Globus pallidus (tissue), 1 donor: ENCODE measurements around the gene HERC3.
A peak's percentile ranks its signal among the peaks of the same experiment; 100 is the strongest.

Source experiments
- DNase-seq: peaks from one replicate; pipeline ENCODE4 v3.0.0-alpha.2; 2015; ENCODE audit warnings: low spot score

The HERC3 gene

DNA sequence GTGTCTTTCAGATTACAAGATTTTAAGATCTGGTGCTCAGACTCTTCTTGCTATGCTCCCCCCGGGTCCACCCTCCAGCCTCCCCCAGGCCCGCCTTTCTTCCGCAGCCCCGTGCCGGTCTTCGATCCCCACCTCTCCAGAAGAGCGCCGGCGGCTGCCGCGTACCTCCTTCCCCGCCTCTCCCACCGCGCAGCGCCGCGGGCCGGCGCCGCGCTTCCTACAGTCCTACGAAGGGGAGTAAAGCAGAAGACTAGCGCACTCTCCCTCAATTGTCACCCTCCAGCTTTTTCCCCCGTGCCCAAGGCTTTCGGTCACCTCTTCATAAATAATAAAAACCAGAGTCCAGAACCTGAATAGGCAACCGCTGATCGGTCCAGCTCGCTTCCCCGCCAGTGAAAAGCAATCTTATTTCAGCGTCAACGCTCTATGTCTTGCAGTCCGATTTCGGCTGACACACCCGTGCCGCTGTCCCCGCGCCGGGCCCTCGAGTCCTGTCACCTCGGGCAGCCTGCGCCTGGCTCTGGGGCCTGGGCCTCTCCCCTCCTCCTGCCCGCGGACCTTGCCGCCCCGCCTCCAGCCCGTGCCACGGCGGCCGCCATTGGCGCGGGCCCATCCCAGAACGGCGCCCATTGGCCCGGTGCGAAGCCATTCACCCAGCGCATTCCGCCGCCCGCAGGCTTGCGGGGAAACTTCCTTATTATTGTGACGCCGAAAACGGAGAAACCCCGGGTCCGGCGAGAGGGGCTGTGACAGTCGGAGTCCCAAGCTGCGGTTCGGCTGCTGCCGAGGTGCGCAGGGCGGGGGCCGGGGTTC, at the start of gene HERC3:
TSS of gene HERC3 (plus strand) at position 694 of the 813 bp plus-strand sequence. CDS start 13,344 bp downstream, outside the sequence.
- DNase-seq, result peak; percentile 91

DNA sequence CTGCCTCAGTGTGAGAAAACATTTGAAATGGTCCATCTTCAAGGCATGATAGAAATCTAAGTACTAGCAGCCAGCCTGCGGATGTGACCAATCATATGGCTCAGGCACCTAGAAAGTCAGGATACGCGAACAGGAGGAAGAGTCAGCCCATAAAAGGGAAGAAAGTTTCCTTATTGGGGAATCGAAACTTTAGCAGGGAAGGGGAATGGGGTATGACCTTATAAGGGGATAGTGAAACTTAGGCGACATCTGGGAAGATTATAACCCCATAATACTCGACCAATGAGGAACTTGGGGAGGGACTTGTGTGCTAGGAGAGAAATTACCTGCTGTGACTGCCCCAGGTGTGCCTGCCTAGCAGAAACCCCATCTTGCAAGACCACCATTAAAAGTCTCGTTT, 42.5 kb upstream of the HERC3 start:
- DNase-seq, result no peak

DNA sequence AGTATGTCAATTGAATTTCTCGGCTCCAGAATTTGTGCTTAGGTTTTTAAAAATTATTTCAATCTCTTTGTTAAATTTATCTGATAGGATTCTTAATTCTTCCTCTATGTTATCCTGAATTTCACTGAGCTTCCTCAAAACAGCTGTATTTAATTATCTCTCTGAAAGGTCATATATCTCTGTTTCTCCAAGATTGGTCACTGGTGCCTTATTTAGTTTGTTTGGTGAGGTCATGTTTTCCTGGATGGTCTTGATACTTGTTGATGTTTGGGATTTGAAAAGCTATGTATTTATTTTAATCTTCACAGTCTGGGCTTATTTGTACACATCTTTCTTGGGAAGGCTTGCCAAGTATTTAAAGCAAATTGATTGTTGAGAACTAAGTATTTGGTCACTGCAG, 24.7 kb upstream of the HERC3 start:
- no peak for DNase-seq

DNA sequence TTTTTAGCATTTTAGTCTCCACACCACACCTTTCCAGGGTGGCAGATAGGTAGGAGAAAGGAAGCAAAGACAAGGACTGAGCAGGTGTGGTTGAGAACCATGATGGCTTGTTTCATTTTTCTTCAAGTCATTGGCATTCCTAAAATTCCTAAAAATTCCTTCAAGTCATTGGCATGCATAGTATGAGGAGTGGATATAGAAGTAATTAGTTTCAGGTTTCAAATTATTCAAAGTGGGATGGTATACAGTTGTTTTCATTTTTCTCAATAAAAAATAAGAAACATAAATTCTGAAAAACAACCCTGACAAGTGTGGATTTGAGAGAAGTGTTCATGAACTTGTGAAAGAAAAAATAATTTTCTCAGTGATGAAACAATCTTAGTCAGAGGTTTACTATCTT, 22.3 kb upstream of the HERC3 start:
- DNase-seq, result no peak

DNA sequence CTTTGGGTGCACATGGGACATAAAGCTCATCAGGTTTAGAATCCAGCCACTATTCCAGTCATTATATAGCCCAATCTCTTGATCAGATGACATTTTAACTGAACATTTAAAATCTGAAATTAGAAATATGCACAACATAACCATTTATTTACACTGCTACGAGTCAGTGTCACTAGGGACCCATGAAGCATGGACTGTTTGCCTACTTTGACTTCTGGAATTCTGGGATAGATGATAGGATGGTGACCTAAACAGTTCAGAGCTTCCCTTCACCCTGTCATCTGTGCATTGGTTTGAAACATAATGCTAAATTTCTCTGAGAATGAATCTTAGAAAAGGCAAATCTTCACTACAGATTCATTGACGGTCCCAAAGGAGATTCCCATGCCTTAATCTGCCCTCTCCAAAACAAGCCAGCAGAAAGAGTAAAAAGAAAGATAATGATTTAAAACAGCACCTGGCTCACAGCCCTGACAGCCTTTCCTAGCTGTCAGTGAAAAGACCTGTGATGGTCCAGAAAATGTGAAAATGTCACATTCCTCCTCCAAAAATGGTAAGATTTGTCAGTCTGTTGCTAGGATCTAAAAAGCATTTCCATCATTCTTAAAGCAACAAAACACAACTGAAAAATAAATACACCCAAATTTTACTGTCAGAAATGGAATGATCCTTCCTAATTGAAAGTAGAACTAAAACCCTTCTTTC, 18.9 kb upstream of the HERC3 start:
- DNase-seq, result no peak

DNA sequence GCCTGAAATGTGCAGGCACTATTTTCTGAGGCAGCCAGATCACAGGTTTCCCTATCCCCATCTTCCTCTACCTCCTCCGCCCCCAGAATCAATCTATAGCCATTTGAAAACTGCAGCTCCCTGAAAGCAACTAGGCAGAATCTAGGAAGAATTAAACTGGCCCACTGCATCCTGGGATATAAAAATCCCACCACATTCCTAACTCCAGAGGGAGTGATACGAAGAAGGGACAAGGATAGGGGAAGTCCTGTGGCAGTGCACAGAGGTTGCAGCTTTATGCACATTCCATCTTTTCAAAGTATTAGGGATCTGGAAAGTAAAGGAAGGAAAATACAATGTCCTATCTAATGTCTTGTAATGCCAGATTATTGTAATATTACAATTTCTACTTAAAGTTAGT, 18.3 kb upstream of the HERC3 start:
- DNase-seq, result no peak

DNA sequence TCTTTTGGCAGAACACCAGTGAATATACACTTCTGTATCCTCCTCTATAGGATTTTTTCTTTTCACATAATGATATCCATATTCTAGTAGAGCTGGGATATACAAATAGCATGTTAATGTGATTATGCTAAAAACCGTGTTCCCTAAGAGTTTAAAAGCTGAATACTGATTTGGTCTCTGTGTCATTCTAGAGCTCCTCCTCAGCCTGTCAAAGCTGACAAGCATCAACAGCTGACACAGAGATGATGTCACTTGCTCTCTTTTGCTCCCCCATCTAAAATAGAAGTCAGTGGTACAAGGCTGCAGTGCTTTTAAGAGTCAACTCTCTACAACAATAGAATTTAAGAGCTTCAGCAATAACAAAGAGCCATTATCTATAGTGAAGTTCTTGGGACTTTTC, 17.1 kb upstream of the HERC3 start:
- no peak for DNase-seq

DNA sequence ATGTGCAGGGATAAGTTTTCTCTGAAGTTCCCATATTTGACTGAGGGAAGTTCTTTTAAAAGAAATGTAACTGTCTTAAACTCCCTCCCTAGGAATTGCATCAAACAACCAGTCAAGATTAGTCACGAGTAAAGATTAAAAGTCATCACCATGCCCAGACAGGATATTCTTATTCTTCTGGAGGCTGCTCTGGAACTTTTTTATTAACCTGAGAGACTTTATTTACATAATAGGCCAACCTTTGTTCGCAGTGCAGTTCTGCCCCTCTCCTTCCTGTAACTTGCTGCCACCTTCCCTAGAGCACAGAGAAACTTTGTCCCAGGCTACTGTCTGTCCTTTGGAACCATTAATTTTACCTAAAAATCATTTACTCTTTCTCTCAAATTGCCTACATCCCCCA, 9.8 kb upstream of the HERC3 start:
- no peak for DNase-seq

DNA sequence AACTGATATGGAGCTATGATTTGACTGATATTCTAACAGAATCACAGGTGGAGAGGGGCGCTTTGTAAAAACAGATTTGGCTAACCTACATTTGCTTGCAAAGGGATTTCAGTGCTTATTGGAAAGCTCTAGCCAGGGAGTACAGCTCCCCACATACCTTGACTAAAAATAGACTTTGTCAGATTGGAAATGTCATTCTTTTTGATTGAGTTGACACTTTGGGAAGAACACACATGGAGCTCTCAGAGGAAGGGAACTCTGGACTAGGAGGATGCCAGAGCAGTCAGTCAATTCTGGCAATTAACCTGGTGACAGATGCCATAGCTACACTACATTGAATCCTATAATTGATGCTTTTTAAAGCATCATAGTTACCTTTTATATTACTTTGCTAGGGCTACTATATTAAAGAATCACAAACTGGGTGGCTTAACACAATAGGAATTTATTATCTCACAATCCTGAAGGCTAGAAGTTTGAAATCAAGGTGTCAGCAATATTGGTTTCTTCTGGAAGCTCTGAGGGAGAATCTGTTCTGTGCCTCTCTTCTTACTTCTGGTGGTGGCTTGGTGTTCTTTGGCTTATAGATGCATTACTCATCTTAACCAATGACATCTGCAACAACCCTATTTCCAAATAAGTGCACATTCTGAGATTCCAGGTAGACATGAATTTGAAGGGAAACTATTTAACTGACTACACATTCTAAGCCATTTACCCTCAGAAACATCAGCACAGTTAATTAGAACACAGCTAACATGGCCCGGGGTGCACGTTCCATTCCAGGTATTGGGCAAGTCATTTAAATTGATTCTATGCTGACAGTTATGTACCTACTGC, 8.4 kb upstream of the HERC3 start:
- no peak for DNase-seq

DNA sequence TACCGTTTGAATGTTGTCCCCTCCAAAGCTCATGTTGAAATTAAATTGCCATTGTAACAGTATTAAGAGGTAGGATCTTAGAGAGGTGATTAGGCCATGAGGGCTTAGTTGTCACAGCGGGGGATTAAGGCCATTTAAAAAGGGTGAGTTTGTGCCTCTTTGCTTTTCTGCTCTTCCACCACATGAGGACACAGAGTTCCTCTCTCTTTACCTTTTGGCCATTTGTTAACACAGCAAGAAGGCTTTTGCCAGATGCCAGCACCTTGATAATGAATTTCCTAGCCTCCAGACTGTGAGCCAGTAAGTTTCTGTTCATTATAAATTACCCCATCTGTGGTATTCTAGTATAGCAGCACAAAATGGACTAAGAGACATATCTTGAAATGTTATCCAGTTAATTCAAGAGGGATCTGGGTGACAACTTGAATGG, 7.8 kb upstream of the HERC3 start:
- no peak for DNase-seq

DNA sequence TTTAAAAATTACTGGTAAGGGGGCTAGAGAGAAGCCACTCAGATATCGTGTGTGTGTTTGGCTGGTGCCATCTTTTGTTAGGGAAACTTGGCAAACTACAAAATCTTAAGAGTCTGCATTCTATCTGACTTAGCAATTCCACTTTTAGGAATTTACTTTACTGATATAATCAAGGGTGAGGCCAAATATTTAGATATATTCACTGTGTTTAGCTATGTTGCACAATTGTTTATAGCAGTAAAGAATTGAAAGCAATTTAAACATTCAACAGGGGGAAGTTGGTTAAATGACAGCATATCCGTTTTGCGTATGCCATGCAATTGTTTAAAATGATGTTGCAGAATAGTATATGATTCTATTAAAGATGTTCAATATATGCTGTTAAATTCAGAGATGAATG, 6.4 kb upstream of the HERC3 start:
- no peak for DNase-seq

DNA sequence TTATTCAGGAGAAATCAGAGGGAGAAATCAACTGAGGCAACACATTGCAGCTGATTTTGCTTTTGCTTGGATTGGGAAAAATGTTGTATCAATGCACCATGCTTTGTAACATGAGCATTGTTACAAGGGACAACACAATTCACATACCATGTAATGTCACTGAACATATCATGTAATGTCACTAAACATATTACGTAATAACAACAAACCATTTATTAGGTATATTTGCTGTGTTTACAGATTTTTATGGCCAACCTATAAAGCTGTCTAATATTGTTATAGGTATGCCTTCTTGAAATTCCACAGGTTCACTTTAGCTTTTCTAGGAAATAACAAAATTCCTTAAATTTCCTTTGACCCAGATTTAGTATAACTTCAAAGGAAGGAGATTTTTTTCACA, 5.0 kb upstream of the HERC3 start:
- no peak for DNase-seq

DNA sequence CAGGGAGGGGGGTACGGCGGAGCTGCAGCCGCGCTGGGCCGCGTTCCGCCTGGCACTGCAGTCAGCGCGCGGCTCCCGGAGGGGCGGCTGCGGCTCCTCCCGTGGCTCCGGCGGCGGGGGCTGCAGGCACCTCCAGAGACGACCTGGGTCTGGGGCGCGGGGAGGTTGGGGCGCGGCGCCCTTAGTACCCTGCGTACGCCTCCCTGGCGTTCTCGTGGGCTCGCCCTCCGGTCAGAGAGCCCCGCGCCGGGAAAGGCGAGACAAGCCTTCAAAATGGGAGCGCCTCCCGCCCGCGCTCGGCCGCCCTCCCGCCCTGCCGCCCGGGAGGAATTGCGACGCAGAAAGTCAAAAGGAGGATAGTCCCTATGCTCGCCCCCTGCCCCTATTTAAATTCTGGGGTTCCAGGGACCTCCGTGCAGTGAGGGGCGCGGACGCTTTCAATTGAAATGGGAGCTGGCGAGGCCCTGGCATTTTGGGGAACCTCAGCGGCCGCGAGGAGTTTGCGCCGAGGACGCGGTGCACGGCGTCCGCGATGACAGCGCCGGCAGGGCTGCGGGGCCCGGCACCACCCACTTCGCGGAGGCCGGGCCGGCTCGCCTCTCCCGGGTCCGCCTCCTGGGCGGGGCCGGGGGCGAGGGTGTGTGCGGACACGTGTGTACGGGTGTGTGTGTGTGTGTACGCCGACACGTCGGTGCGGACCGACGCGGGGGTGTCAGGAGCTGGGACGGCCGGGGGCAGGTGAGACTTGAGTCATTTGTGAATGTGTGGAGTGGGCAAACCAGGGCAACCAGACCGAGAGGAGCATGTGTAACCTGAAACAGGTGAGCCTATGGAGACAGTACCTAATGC, 544 bp downstream of the HERC3 start:
- peak; percentile 77 for DNase-seq

DNA sequence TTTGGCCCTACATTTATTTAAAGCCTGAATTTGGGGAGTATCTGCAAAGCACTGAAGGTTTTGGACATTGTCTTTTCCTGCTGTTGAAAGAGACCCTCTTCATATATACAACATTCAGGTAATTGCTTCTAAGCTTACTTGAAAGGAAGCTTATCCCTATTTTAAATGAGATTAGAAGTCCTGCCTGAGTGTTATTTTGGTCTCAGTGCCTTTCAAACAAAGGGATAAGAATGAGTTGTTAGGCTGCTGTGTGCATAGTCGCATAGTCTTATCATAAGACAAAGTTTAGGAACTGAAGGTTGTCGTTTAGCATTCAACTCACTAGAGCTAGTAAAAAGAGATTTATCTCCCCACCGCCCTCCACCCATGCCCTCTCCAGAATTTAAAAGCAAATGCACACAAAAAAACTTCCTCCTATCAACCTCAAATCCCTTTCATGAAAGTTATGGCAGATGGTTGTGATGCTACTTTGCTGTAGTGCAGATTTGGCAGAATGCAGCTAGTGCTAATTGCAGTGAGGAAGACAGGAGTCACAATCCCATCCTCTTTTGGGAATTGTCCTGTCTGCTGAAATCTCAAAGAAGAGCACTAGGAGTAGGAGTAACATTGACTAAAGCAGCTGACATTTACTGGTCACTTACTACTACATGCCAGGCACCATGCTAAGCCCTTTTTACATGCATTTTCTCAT, 5.8 kb downstream of the HERC3 start:
- DNase-seq, result no peak

DNA sequence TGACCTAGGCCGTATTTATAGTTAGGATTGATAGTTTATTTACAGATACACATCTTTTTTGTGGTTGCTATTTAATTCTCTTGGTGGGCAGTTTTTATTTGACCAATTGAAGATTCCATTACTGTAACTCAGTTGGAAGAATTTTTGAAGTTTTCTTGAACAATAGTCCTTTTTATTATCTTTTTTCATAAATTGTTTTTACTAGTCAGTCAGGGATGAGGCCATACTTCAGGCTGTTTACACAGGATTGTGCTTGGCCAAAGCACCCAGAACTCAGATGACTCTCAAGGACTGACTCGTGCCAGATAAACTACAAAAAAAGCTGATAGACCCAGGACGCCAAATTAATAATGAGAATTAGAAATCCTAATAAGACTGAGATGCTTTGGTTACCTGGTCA, 7.0 kb downstream of the HERC3 start:
- no peak for DNase-seq

DNA sequence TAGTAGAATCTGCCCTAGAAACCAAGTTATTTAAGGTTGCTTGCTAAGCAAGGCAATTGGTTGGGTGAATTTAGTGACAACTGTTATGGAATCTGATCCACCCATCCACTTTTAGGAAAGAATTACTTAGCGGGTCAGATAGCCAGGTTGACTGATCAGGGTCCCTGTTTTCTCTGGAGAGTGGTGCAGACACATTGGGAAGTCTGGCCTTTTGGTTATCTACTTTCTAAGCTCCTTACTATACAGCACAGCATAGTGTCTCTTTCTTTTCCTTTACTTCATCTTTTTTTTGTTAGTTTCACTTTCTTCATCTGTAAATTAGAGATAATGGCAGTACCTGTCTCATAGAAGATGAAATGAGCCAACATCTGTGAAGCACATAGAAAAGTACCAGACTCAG, 7.4 kb downstream of the HERC3 start:
- DNase-seq, result no peak

DNA sequence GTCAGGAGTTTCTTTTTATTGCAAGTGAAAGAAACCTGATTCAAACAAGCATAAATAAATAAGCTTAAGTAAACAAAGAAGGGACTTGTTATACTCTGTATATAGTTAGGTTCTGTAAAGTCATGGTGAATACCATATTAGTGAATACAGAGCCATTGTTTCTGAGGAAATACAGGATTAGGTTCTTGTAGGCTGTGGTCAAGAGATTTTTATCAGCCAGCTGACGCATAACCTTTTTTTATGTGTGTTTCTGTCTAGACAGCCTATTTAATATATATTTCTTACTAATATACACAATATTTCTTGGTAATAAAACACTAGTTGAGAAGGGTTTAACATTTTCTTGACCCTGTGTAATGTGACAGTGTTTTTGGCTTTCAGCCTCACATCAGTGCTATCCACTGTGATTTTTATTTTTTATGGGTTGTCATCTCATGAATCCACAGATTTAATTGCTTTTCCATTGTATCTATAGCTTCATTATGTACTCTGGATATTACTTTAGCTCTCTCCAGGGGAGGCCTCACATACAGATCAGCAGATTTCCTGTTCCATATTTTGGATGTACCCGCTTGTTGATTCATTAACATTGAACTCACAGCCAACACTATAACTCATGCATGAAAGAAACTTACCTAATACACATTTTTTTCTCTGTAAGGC, 8.0 kb downstream of the HERC3 start:
- no peak for DNase-seq

DNA sequence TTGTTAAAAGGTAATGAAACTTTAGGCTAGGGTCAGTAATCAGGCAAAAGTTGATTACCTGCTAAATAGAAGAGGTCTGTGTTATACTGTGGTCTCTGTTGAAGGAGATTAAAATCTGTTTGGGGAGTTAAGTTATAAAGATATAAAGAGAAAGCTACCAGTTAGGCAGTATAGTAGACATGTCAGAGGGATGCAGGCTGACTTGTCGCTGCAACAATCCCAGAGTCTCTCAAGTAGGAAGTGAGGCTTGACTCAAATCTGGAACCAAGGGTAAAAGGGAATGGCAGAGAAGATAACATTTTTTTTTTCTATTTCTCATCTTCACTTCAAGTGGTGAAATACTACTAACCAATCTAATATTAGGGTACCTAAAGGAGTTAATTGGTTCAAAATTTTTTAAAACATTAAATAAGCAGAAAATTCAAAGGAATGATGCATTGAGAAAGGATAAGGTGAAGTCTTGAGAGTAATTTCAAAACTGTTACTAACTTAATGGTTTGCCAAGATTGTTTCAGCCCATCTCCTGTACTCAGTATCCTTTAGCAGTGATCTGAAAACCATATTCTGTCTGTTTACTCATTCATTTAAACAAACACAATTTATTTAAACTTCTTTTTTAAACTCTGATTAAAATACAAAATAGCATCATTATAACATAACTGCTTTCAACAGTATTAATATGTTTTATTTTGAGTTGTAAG, 12.8 kb downstream of the HERC3 start:
- no peak for DNase-seq

DNA sequence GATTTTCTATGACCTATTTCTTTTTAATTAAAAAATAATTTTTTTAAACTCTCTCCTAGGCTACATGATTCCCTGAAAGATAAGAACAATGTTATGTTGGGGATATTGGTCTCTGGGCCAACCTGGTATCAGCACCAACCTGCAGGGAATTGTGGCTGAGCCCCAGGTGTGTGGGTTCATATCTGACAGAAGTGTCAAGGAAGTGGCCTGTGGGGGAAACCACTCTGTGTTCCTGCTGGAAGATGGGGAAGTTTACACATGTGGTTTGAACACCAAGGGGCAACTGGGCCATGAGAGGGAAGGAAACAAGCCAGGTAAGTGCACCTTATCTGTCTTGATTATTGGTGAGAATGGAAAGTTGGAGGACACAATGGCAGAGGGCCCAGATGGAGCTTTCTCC, 13.5 kb downstream of the HERC3 start:
- DNase-seq, result no peak

DNA sequence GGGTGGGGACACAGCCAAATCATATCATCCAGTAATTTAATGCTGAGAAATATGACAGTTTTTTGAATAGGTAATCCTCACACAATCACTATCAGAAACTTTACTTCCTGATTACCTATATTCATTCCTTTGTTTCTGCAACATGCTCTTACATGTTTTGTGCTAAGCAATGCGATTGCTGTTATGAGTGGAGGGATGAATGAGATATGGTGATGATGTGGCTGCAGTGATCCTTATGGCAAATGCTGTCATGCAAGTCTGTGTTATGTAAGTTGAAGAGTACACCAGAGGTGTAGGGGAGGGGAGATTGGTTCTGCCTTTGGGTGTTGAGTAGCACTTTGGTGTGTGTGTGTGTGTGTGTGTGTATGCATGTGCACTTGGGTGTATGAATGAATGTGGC, 14.6 kb downstream of the HERC3 start:
- DNase-seq, result no peak
